ENCODE measurements around the gene AP3M1.

The AP3M1 gene

DNA sequence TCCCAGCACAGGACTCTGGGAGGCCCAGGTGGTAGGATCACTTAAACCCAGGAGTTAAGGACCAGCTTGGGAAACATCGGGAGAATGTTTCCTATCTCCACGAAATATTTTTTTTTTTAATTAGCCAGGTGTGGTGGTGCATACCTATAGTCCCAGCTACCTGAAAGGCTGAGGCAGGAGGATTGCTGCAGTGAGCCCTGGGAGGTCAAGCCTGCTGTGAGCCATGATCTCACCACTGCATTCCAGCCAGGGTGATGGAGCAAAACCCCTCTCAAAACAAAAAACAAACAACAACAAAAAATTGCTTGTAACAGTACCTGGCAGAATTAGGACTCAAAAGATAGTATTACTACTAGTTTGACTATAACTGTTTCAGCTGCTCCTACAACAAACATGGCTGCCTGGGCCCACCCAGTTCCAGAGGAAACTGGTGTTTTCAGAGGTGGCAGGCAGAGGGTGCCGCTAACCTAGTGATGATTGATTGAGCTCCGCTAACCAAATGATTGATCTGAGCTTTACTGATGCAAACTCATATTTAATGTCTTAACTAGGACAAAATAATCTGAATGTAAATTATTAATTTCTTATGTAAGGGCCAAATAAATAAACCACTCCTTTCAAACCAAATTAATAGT, 57.0 kb downstream of the AP3M1 start:
- DNase-seq (ENCODE audit: low spot score) = no peak
- TF ChIP-seq, protein P1, sequence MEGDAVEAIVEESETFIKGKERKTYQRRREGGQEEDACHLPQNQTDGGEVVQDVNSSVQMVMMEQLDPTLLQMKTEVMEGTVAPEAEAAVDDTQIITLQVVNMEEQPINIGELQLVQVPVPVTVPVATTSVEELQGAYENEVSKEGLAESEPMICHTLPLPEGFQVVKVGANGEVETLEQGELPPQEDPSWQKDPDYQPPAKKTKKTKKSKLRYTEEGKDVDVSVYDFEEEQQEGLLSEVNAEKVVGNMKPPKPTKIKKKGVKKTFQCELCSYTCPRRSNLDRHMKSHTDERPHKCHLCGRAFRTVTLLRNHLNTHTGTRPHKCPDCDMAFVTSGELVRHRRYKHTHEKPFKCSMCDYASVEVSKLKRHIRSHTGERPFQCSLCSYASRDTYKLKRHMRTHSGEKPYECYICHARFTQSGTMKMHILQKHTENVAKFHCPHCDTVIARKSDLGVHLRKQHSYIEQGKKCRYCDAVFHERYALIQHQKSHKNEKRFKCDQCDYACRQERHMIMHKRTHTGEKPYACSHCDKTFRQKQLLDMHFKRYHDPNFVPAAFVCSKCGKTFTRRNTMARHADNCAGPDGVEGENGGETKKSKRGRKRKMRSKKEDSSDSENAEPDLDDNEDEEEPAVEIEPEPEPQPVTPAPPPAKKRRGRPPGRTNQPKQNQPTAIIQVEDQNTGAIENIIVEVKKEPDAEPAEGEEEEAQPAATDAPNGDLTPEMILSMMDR (IDR thresholded peaks at IDR 0.05; ENCODE audit: extremely low read depth, missing control alignments) = no peak

DNA sequence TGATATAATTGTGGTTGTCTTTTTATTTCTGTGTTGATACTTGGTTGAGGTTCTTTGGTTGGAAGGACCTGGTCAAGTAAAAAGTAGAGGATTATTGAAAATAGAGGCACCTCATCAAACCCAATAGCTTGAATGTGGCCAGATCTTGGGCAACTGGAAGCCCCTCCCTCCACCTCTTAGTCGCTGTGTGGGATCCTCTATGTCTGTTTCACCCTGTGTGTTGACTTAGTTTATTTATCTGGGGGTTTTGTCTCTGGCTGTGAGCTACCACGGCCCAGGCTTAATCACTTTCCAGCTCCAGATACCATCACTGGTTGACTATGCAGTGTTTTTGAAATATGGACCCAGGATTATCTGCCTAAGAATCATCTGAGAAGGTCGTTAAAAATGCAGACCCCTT, 58.3 kb downstream of the AP3M1 start:
- no peak for DNase-seq (ENCODE audit: low spot score)
- TF ChIP-seq, protein P1 (IDR thresholded peaks at IDR 0.05; ENCODE audit: extremely low read depth, missing control alignments) = no peak

DNA sequence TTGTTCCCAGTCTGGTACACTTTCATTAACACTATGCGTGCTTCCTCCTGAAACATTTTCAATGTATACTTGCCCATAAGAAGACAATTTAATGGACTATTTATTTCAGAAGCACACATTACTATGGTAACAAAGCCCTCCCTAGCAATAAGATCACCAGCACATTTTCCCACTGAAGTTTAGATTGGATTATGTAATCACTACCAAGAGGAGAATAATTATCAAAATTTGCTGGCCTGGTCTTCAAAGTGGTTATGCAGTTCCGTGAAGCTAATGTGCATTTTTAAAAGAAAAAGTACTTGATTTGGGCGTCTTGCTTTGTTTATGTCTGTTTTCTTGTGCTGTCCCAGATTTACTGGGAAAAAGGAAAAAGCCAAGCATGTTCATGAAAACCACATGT, 61.9 kb downstream of the AP3M1 start:
- no peak for DNase-seq (ENCODE audit: low spot score)
- TF ChIP-seq, protein P1 (IDR thresholded peaks at IDR 0.05; ENCODE audit: extremely low read depth, missing control alignments) = no peak

DNA sequence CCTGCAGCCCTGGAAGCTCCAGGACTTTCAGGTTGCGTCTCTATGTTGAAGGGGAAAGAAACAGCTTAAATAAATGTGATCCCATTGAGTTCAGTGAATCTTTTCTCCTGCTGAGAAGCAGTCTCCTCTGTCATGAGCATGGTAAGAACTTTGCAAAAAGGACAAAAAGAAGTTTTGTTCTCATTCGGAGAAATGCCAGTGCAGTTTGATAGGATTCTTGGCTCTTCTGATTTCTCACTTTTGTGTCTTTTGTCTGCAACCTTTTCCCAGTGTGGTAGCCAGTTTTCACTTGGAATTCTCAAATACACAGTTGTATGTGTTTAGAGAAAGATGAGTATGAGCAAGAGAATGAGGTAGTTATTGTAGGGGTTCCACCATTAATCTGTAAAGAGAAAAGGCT, 64.3 kb downstream of the AP3M1 start:
- no peak for DNase-seq (ENCODE audit: low spot score)
- TF ChIP-seq, protein P1 (IDR thresholded peaks at IDR 0.05; ENCODE audit: extremely low read depth, missing control alignments) = no peak

DNA sequence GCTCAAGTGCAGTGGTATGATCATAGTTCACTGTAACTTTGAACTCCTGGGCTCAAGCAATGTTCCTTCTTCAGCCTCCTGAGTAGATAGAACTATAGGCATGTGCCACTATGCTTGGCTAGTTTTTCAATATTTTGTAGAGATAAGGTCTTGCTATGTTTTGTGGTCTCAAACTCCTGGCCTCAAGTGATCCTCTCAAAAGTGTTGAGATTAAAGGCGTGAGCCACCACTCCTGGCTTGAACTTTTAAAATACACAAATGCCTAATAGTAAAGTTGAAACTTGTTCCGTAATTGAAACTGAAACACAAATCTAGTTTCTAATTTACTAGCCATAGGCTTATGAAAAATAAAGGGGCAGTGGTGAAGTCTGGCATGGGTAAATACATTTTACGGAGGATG, 65.7 kb downstream of the AP3M1 start:
- DNase-seq (ENCODE audit: low spot score) = peak; percentile 47
- TF ChIP-seq, protein P1 (IDR thresholded peaks at IDR 0.05; ENCODE audit: extremely low read depth, missing control alignments) = no peak

DNA sequence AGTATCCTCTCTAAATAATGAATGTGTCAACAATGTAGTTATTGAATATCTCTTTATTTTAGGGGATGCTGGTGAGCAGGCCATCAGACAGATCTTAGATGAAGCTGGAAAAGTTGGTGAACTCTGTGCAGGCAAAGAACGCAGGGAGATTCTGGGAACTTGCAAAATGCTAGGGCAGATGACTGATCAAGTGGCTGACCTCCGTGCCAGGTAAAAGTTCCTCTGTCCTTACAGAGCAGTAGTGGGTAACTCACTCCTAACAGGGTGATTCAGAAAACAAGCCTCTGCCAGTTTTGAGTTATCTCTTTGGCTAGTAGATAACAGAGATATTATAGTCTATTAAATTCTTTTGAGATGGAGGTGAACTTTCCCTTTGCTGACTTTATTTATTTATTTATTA, 67.3 kb downstream of the AP3M1 start:
- DNase-seq (ENCODE audit: low spot score) = no peak
- TF ChIP-seq, protein P1 (IDR thresholded peaks at IDR 0.05; ENCODE audit: extremely low read depth, missing control alignments) = no peak

DNA sequence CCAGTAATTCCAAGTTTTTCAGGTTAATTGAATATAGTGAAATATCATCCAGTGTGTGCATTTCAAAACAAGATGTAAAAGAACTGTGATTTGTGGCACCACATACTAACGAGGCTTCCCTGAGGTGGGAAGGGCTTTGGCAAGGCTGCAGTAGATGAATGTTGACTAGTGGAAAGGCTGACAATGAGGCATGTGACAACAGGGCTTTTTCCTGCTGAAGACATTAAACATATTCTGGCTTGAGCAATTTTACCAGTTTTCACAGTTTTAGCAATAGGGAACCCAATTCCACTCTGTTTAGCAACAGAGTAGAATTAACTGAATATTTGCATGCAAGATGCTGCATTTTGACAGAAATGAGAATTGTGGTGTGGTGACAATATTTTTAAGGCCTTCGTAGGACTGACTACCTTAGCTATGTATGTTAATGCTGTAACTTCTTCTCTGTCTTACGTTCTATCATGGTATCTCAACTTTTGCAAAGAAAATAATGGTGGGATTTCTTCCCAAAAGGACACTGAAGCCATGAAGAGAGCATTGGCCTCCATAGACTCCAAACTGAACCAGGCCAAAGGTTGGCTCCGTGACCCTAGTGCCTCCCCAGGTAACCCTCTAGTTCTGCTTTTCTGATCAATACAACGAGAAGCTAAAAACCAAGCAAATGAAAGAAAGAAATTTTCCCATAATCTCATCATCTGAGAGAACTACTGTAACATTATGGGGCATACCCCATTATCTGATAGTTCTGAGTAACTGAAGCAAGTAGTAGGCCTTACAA, 68.5 kb downstream of the AP3M1 start:
- DNase-seq (ENCODE audit: low spot score) = no peak
- TF ChIP-seq, protein P1 (IDR thresholded peaks at IDR 0.05; ENCODE audit: extremely low read depth, missing control alignments) = no peak
